B cell (primary cell): ENCODE results near the gene PYHIN1.
"Not testable (repeated sequence)": the region's sequence is repeated elsewhere in the genome, so short reads cannot be mapped to it uniquely, and the experiment has no call there.

Experiments used
- EZH2 ChIP-seq: IDR thresholded peaks from 2 replicates; pipeline ENCODE4 v1.6.1; 2012; ENCODE audit warnings: borderline replicate concordance, low read depth, mild to moderate bottlenecking, moderate library complexity, low read length; ENCODE audit not compliant: insufficient read depth, poor library complexity, severe bottlenecking
- TF ChIP-seq, protein P1 (sequence below): fragments of 200-600 bp; IDR thresholded peaks from one replicate; pipeline ENCODE4 v1.8.0; 2022; ENCODE audit warnings: antibody characterized with exemption, mild to moderate bottlenecking

DNA sequence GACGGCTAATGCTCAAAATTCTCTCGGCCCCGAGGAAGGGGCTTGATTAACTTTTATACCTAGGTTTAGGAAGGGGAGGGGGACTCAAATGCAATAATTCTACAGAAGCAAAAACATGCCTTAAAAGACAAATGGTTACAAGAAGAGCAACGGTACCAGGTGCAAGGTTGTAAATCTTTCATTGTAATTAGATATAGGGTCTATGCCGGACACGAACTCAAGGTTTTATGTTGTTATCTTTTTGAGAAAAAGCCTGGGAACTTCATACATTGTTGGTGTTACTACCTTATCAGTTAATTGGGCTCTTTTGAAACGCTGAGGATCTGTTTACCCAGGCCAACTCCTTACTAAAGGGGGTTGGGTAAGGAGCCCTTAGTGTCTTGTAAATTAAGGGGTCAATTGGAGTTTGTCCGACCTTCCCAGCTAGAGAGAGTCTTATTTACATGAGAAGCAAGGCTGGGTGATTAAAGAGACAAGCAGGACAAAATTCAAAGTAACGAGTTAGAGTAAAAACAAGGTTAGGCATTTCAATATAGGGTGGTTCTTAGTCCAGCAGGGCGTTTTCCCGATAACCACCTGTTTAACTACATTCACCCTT is 75.0 kb downstream of the PYHIN1 start:
- TF ChIP-seq, protein P1, sequence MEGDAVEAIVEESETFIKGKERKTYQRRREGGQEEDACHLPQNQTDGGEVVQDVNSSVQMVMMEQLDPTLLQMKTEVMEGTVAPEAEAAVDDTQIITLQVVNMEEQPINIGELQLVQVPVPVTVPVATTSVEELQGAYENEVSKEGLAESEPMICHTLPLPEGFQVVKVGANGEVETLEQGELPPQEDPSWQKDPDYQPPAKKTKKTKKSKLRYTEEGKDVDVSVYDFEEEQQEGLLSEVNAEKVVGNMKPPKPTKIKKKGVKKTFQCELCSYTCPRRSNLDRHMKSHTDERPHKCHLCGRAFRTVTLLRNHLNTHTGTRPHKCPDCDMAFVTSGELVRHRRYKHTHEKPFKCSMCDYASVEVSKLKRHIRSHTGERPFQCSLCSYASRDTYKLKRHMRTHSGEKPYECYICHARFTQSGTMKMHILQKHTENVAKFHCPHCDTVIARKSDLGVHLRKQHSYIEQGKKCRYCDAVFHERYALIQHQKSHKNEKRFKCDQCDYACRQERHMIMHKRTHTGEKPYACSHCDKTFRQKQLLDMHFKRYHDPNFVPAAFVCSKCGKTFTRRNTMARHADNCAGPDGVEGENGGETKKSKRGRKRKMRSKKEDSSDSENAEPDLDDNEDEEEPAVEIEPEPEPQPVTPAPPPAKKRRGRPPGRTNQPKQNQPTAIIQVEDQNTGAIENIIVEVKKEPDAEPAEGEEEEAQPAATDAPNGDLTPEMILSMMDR, result not testable (repeated sequence)
- TF ChIP-seq EZH2, result not testable (repeated sequence)
